ENCODE results near the gene PET100.

Gene PET100, protein sequence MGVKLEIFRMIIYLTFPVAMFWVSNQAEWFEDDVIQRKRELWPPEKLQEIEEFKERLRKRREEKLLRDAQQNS

GRCh38 chr19:7629347-7630054, at the start of gene PET100, which contains the start of gene XAB2:
TSS of gene PET100 (plus strand) at chr19:7629793. CDS start at chr19:7629834, 41 bp downstream.
TSS of gene XAB2 (minus strand) at chr19:7629545. CDS start at chr19:7629527, 18 bp downstream.
- peak; percentile 96 for DNase-seq

DNA sequence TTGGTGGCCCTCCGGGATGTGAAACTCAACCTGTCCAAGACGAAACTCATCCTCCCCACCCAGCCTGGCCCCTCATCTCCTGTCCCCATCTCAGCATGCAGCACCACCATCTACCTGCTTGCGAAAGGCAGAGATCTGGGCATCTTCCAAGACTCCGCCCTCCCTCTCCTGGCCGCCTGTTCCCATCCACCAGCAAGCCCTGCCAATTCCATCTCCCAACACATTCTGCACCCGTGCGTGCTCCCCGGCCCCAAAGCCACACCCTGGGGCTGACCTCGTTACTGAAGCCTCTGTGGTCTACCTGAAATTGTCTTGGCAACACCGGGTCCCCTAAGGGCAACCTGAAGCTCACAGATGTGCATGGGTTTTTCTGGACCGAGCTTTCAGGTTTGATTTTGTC, 47.1 kb upstream of the PET100 start:
- DNase-seq, result no peak

DNA sequence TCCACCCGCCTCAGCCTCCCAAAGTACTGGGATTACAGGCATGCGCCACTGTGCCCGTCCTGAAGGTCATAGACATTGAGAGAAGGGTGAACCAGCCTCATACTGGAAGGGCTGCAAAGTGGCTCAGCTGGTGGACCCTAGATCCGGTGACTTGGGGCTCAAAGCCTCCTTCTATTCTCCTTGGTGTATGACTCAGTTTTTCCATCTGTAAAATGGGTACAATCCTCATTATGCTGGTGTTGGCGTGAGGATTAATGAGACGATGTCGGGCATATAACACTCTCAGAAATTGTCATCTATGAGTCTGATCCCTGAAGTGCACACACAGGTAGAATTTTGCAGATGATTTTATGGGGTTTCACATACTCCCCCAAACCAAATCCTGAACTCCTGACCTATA, 39.8 kb upstream of the PET100 start:
- DNase-seq, result no peak

GRCh38 chr19:7590256-7590655, 39.3 kb upstream of the PET100 start:
- no peak for DNase-seq

GRCh38 chr19:7595466-7596133, 34.0 kb upstream of the PET100 start, which contains the start of gene CAMSAP3:
TSS of gene CAMSAP3 (plus strand) at chr19:7595863. CDS start at chr19:7596003, 140 bp downstream.
- peak; percentile 19 for DNase-seq

DNA sequence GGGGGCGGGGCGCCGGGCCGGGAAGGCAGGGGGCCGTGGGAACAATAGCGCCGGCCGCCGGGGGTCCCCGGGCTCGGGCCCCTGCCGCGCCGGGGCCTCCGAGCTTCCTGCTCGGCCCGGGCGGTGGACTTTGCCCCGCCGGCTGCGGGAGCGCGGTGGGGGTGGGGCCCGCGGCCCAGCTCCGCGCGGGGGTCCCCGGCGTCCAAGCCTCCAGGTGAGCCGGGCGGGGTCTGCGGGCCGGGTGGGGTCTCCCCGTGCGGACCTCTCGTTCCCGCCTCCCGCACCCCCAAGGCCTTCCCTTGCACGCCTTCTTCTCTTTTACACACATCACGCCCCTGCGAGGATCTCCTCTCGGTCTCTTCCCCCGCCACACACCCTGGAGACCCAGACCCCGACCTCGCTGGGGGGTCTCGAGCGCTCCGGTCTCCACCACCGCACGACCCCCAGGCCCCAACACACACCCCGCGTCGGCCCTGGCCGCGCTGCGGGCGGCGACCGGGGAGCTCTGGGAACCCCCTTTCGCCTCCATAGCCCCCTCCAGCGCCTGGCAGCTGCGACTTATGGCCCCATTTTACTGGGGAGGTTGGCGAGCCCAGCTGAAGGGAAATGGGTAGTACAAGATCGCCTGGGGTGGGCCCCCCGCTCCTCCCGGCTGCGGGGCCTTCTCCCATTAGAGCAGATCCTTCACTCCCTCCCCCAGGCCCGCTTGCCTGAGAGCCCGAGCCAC, 33.2 kb upstream of the PET100 start:
- DNase-seq, result no peak

- no peak for DNase-seq
Measured at GRCh38 chr19:7597689-7598088, 31.9 kb upstream of the PET100 start.

- no peak for DNase-seq
Measured at GRCh38 chr19:7598180-7598579, 31.4 kb upstream of the PET100 start.

DNA sequence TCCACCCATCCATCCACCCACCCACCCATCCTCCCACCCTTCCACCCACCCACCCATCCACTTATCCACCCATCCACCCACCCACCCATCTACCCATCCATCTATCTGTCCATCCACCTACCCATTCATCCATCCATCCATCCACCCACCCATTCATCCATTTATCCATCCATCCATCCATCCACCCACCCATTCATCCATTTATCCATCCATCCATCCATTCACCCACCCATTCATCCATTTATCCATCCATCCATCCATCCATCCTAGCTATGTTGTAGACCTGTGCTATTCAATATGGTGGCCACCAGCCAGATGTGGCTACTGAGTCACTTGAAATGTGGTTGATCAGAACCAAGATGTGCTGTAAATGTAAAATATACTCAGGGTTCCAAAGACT, 28.9 kb upstream of the PET100 start:
- DNase-seq, result no peak

DNA sequence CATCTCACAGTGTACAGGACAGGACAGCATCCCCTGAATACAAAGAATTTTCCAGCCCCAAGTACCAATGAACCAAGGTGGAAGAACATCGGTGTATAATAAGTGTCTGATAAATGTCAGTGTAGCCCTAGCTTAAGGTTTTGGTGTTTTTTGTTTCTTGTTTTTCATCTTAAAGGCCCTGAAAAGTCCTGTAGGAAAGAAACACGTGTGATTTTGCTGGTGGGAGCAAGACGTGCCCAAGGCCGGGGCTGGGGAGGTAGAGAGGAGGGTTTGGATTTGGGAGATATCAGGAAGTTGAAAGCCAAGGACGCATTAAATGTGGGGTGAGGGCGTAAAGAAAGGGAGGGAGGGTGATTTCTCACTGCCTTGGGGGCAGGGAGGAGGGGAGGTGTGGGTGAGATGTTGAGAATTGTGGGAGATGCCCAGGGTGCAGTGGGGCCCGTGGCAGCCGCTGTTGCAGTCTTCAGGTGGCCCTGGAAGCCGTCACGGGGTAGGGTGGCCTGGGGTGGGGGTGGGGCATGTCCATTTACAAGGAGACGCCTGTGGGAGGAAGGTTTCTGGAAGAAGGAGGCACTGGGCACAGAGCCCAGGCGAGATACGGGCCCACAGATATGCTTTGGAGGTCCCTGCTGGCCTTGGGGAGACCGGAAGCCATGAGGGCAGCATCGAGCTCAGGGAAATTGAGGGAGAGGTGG, 27.2 kb upstream of the PET100 start:
- no peak for DNase-seq

GRCh38 chr19:7602935-7603497, 26.6 kb upstream of the PET100 start:
- DNase-seq, result no peak

- no peak for DNase-seq
Measured at GRCh38 chr19:7603919-7604318, 25.7 kb upstream of the PET100 start.

- no peak for DNase-seq
Measured at GRCh38 chr19:7605490-7606222, 23.9 kb upstream of the PET100 start.

DNA sequence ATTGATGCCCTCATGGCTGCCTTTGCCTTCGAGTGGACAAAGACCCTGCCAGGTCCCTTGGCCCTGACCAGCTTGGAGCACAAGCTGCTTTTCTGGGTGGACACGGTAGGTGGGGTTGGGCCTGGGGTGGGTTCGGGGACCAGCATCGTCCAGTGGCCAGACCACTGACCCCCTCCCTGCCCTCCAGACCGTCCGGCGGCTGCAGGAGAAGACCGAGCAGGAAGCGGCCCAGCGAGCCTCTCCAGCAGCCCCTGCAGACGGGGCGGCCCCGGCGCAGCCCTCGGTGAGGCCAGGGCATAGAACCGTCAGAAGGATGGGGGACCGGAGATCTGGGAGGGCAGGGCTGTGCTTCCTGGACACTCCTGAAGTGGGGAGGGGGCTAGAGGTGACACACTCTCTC, 23.3 kb upstream of the PET100 start:
- DNase-seq, result no peak

DNA sequence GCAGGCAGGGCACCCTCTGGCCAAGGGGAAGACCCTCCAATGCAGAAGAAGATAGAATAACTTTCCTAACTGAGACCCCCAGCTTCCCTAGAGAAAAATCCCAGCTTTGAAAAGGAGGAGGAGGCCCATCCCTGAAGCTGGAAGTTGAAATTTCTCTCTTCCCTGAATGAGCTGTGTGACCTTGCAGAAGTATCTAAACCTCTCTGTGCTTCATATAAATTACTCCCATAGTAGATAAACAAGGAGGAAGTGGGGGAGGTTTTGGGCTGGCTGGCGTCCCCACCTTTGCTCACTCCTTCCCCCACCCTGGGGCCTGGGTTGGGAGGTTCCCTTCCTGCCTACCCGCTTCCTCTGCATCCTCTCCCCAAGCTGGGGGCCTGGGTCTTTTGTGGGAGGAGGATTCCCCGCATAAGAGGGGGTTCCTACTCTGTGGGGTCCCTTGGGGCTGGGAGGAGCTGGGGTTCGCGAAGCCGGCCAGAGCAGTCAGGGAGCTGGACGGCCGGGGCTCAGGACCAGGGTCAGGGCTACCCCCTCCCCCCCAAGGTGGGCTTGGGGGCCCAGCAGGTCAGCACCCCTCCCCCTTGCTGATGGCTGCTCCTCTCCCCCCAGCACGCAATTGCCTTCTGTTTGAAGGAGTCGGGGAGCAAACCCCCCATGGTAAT, 22.2 kb upstream of the PET100 start:
- DNase-seq, result no peak

GRCh38 chr19:7607874-7608560, 21.6 kb upstream of the PET100 start:
- DNase-seq, result no peak

GRCh38 chr19:7610491-7611240, 18.9 kb upstream of the PET100 start:
- no peak for DNase-seq

GRCh38 chr19:7611541-7612279, 17.9 kb upstream of the PET100 start:
- no peak for DNase-seq

Measured in stimulated activated CD4-positive, alpha-beta T cell treated with anti-CD3 and anti-CD28 coated beads, Interleukin-4, amount 100 ng/mL, for 24 hours (primary cell).